HG03342 (cell line): ENCODE results near the gene PIR.

Experiments
- ATAC-seq: cut with Tn5 transposase; IDR thresholded peaks from one replicate; pipeline ENCODE4 v1.9.1; 2021; ENCODE audit warnings: mild to moderate bottlenecking, moderate library complexity; ENCODE audit not compliant: unreplicated experiment

Gene PIR

GRCh38 chrX:15492469-15492868 is 664 bp downstream of the PIR start:
- ATAC-seq = no peak

- no peak for ATAC-seq
These were observed 9.2 kb downstream of the PIR start for GRCh38 chrX:15483891-15484290.

GRCh38 chrX:15475486-15475885 is 17.6 kb downstream of the PIR start:
- ATAC-seq = no peak

- ATAC-seq = no peak
These were observed 18.1 kb downstream of the PIR start for GRCh38 chrX:15475021-15475420.

GRCh38 chrX:15474028-15474427 is 19.1 kb downstream of the PIR start:
- ATAC-seq = no peak

GRCh38 chrX:15472531-15472930 is 20.6 kb downstream of the PIR start:
- no peak for ATAC-seq

GRCh38 chrX:15471028-15471427 is 22.1 kb downstream of the PIR start:
- ATAC-seq = peak; percentile 77

GRCh38 chrX:15469613-15470012 is 23.5 kb downstream of the PIR start:
- no peak for ATAC-seq

GRCh38 chrX:15468036-15468435 is 25.1 kb downstream of the PIR start:
- ATAC-seq = no peak

- ATAC-seq = no peak
These were observed 27.1 kb downstream of the PIR start for GRCh38 chrX:15465896-15466651.

- ATAC-seq = peak; percentile 55
These were observed 27.8 kb downstream of the PIR start for GRCh38 chrX:15465347-15465746.

- ATAC-seq = no peak
These were observed 28.4 kb downstream of the PIR start for GRCh38 chrX:15464704-15465103.

GRCh38 chrX:15451913-15452312 is 41.2 kb downstream of the PIR start:
- no peak for ATAC-seq

- ATAC-seq = no peak
These were observed 45.0 kb downstream of the PIR start for GRCh38 chrX:15448010-15448639.

- ATAC-seq = no peak
These were observed 51.7 kb downstream of the PIR start for GRCh38 chrX:15441464-15441863.

- peak; percentile 84 for ATAC-seq
These were observed 54.8 kb downstream of the PIR start for GRCh38 chrX:15438332-15438731.

- ATAC-seq = no peak
These were observed 55.4 kb downstream of the PIR start for GRCh38 chrX:15437724-15438123.

GRCh38 chrX:15435836-15436619 is 57.1 kb downstream of the PIR start:
- no peak for ATAC-seq

- ATAC-seq = no peak
These were observed 58.9 kb downstream of the PIR start for GRCh38 chrX:15434205-15434604.

- no peak for ATAC-seq
These were observed 62.5 kb downstream of the PIR start for GRCh38 chrX:15430584-15430983.

- no peak for ATAC-seq
These were observed 63.1 kb downstream of the PIR start for GRCh38 chrX:15430076-15430475.

GRCh38 chrX:15425024-15425423 is 68.1 kb downstream of the PIR start:
- ATAC-seq = no peak
